Breast epithelium (tissue), 3 donors: Measurements from ENCODE around the gene TMEM82.

ENCODE experiments used
- POLR2AphosphoS5 ChIP-seq, 3 donors: sonication (generic); formaldehyde crosslinking; IDR thresholded peaks; one replicate each; pipeline ENCODE4 v1.6.1; 2017; ENCODE audit warnings: antibody characterized with exemption in 3 of 3
- TF ChIP-seq, protein P1 (sequence below), 3 donors: fragments of 450-650 bp; IDR thresholded peaks; one replicate each; pipeline ENCODE4 v1.5.1; 2016 to 2017; ENCODE audit warnings: antibody characterized with exemption in 3 of 3, mild to moderate bottlenecking in 3 of 3, moderate library complexity in 3 of 3

DNA sequence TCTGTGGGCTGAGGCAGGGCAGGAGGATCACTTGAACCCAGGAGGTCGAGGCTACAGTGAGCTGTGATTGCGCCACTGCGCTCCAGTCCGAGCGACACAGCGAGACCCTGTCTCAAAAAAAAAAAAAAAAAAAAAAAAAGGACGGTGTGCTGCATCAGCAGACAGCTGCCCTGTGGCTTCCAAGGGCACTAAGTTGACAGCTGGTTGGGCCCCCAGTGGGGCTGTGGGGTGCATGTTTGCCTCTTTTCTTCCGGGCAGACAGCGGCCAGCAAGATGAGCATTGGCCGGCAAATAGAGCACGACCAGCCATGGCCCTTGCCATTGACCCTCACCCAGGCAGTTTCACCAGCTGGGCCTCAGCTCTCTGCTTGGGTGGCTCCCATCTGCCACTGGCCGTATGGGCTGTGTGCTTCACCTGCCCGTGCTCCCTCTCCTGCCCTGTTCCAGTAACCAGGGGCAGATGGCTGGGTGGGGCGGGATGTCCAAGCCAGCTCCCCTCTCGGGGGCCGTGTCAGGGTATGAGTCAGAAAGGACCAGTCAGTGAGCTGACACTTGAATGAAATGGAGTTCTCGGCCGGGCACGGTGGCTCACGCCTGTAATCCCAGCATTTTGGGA, 18.6 kb upstream of the TMEM82 start:
- no peak for TF ChIP-seq POLR2AphosphoS5 (IDR thresholded peaks at IDR 0.05)
- TF ChIP-seq, protein P1, sequence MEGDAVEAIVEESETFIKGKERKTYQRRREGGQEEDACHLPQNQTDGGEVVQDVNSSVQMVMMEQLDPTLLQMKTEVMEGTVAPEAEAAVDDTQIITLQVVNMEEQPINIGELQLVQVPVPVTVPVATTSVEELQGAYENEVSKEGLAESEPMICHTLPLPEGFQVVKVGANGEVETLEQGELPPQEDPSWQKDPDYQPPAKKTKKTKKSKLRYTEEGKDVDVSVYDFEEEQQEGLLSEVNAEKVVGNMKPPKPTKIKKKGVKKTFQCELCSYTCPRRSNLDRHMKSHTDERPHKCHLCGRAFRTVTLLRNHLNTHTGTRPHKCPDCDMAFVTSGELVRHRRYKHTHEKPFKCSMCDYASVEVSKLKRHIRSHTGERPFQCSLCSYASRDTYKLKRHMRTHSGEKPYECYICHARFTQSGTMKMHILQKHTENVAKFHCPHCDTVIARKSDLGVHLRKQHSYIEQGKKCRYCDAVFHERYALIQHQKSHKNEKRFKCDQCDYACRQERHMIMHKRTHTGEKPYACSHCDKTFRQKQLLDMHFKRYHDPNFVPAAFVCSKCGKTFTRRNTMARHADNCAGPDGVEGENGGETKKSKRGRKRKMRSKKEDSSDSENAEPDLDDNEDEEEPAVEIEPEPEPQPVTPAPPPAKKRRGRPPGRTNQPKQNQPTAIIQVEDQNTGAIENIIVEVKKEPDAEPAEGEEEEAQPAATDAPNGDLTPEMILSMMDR (IDR thresholded peaks at IDR 0.05), result no peak
